HL-60 (cell line): Measurements from ENCODE around the gene RP9.

Experiments
- DNase-seq, 2 experiments: peaks; one replicate each; pipeline ENCODE4 v3.0.0-alpha.2; 2010 to 2020; ENCODE audit warnings: low read depth in 1 of 2, low spot score in 1 of 2
- H3K27ac ChIP-seq: fragments of 250-450 bp; sonication (Bioruptor Pico); replicated peaks from 2 replicates; pipeline ENCODE4 v1.5.1; 2020; ENCODE audit warnings: mild to moderate bottlenecking, moderate library complexity
- H3K27me3 ChIP-seq: fragments of 250-450 bp; sonication (Bioruptor Pico); 2 replicates; pipeline ENCODE4 v1.5.1; 2021; ENCODE audit warnings: mild to moderate bottlenecking, moderate library complexity; ENCODE audit not compliant: insufficient read depth, poor library complexity, severe bottlenecking
- H3K4me3 ChIP-seq: replicated peaks from 2 replicates; pipeline ENCODE4 v1.5.1; 2011; ENCODE audit warnings: mild to moderate bottlenecking, control low read depth, low read length; ENCODE audit not compliant: insufficient read depth
- GABPA ChIP-seq: IDR thresholded peaks from 2 replicates; pipeline ENCODE4 v1.6.1; 2012; ENCODE audit warnings: low read depth
- POLR2AphosphoS5 ChIP-seq: IDR thresholded peaks from 2 replicates; pipeline ENCODE4 v1.6.1; 2012; ENCODE audit warnings: low read depth
- SPI1 ChIP-seq: IDR thresholded peaks from 2 replicates; pipeline ENCODE4 v1.6.1; 2012; ENCODE audit warnings: low read depth, mild to moderate bottlenecking, borderline replicate concordance
- TF ChIP-seq, protein P1 (sequence below): IDR thresholded peaks from one replicate; pipeline ENCODE4 v1.5.1; 2011; ENCODE audit warnings: low read length, control low read depth, inconsistent platforms; ENCODE audit not compliant: insufficient read depth
- TF ChIP-seq, protein P2 (sequence below): IDR thresholded peaks from 2 replicates; pipeline ENCODE4 v1.6.1; 2012; ENCODE audit warnings: low read depth; ENCODE audit not compliant: insufficient replicate concordance

RP9 gene

DNA sequence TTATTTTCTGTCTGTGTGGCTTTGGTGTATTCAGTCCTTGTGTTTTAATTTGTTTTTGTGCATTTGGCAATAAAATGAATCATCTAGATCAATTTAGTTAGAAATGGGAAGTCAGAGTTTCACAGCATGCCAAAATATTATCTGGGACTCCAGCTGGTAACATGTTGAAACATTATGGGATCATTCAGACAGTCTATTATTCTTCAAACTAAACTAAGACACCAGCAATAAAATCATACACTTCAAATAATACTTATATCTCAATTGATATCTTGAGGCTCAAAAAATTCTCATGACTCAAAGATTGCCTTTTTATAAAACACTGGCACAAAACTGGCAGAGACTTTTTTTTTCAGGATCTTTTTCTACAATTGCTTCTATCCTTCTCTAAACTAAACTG is 5.8 kb upstream of the RP9 start:
- Histone ChIP-seq H3K4me3 (no peak overlapping the region), H3K27ac (no peak overlapping the region), H3K27me3 (no peaks in the 10 kb centered on the region)
- TF ChIP-seq, protein P1, sequence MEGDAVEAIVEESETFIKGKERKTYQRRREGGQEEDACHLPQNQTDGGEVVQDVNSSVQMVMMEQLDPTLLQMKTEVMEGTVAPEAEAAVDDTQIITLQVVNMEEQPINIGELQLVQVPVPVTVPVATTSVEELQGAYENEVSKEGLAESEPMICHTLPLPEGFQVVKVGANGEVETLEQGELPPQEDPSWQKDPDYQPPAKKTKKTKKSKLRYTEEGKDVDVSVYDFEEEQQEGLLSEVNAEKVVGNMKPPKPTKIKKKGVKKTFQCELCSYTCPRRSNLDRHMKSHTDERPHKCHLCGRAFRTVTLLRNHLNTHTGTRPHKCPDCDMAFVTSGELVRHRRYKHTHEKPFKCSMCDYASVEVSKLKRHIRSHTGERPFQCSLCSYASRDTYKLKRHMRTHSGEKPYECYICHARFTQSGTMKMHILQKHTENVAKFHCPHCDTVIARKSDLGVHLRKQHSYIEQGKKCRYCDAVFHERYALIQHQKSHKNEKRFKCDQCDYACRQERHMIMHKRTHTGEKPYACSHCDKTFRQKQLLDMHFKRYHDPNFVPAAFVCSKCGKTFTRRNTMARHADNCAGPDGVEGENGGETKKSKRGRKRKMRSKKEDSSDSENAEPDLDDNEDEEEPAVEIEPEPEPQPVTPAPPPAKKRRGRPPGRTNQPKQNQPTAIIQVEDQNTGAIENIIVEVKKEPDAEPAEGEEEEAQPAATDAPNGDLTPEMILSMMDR, result no peak
- TF ChIP-seq, protein P2, sequence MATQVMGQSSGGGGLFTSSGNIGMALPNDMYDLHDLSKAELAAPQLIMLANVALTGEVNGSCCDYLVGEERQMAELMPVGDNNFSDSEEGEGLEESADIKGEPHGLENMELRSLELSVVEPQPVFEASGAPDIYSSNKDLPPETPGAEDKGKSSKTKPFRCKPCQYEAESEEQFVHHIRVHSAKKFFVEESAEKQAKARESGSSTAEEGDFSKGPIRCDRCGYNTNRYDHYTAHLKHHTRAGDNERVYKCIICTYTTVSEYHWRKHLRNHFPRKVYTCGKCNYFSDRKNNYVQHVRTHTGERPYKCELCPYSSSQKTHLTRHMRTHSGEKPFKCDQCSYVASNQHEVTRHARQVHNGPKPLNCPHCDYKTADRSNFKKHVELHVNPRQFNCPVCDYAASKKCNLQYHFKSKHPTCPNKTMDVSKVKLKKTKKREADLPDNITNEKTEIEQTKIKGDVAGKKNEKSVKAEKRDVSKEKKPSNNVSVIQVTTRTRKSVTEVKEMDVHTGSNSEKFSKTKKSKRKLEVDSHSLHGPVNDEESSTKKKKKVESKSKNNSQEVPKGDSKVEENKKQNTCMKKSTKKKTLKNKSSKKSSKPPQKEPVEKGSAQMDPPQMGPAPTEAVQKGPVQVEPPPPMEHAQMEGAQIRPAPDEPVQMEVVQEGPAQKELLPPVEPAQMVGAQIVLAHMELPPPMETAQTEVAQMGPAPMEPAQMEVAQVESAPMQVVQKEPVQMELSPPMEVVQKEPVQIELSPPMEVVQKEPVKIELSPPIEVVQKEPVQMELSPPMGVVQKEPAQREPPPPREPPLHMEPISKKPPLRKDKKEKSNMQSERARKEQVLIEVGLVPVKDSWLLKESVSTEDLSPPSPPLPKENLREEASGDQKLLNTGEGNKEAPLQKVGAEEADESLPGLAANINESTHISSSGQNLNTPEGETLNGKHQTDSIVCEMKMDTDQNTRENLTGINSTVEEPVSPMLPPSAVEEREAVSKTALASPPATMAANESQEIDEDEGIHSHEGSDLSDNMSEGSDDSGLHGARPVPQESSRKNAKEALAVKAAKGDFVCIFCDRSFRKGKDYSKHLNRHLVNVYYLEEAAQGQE, result no peak
- TF ChIP-seq POLR2AphosphoS5, result no peak
- no peak for TF ChIP-seq GABPA
- TF ChIP-seq SPI1, result no peak
- DNase-seq, result no peak

DNA sequence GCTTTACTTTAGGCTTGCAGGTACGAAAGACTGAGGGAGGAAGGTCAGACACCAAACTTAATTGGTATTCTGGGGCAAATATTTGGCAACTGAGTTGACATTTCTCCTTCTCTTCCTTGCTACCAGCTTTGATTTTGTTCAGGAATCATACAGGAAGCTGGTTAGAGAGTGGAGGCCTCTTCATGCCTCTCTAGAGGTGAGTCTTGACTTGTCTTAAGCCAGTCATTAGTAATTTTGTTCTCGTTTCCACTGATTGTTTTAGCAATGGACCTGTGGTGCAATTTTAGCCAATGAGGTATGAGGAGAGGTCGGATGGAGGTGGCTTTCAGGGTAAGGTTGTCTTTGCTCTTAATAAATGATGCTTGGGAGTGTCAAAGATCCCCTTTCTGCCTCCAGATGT is 2.4 kb upstream of the RP9 start:
- no peaks in the 10 kb centered on the region for H3K27me3 ChIP-seq
- no peak overlapping the region for H3K27ac ChIP-seq
- TF ChIP-seq, protein P2, result no peak
- TF ChIP-seq GABPA (no peak), SPI1 (no peak), POLR2AphosphoS5 (no peak)
- TF ChIP-seq, protein P1, result no peak
- H3K4me3 ChIP-seq, result no peak overlapping the region
- no peak for DNase-seq

DNA sequence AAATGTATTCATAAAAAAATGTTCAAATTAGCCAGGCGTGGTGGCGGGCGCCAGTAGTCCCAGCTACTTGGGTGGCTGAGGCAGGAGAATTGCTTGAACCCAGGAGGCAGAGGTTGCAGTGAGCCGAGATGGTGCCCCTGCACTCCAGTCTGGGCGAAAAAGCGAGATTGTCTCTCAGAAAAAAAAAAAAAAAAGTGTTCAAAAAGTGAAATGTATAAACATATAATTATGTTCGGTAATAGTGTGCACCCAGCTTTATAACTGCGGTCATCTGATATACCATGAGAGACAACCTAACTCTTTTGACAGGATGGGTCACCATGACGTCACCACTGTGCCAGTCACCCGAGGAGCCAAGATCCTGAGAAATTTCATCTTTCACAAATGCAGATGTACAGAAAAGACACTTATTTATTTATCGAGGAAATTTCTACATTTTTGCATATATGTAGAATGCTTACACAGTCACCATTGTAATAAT is 594 bp upstream of the RP9 start:
- TF ChIP-seq, protein P1, result no peak
- TF ChIP-seq SPI1 (no peak), POLR2AphosphoS5 (no peak), GABPA (no peak)
- TF ChIP-seq, protein P2, result no peak
- peak in 1 of 2 experiments; percentile 11 for DNase-seq
- peak overlapping the region; percentile 76 for H3K4me3 ChIP-seq
- no peak overlapping the region for H3K27ac ChIP-seq
- no peaks in the 10 kb centered on the region for H3K27me3 ChIP-seq
